NB4 (cell line): ENCODE data around the gene TNKS1BP1.
A peak's percentile ranks its signal among the peaks of the same experiment; 100 is the strongest.

Experiments used
- DNase-seq: peaks from one replicate; pipeline ENCODE4 v3.0.0; 2010; ENCODE audit warnings: low read depth
- H3K4me3 ChIP-seq: one replicate; pipeline ENCODE4 v1.5.1; 2011; ENCODE audit warnings: mild to moderate bottlenecking, low read depth, low read length, moderate library complexity
- MYC ChIP-seq: IDR thresholded peaks from 2 replicates; pipeline ENCODE4 v1.6.1; 2011; ENCODE audit warnings: low read depth, low read length
- POLR2A ChIP-seq: IDR thresholded peaks from 2 replicates; pipeline ENCODE4 v1.6.1; 2011; ENCODE audit warnings: mild to moderate bottlenecking; ENCODE audit not compliant: insufficient read length; ENCODE audit errors: extremely low read depth
- TF ChIP-seq, protein P1 (sequence below): IDR thresholded peaks from 2 replicates; pipeline ENCODE4 v1.6.1; 2011; ENCODE audit warnings: low read depth, low read length
- TF ChIP-seq, protein P2 (sequence below): IDR thresholded peaks from one replicate; pipeline ENCODE4 v1.5.1; 2012; ENCODE audit warnings: low read depth, low read length

The TNKS1BP1 gene

DNA sequence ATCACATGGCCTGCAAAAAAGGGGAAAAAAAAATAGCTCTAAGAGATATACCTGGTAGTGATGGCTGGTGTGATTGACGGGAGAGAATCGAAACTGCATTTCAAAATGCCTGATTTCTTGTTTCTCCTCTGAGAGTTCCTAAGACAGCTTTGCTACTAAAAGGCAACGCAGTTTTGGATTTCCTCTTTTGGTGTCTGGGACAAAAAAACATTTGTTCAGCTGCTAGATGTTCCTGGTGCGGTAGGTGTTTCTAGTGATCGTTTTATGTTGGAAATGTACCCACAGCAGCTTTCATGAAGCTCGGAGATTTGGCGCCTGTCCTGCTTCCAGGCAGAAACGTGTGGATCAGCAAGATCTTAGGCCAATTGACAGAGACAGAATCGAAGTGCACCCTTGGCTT, 31.5 kb upstream of the TNKS1BP1 start:
- no peak for TF ChIP-seq POLR2A
- no peak for TF ChIP-seq MYC
- TF ChIP-seq, protein P1, sequence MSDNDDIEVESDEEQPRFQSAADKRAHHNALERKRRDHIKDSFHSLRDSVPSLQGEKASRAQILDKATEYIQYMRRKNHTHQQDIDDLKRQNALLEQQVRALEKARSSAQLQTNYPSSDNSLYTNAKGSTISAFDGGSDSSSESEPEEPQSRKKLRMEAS: no peak
- TF ChIP-seq, protein P2, sequence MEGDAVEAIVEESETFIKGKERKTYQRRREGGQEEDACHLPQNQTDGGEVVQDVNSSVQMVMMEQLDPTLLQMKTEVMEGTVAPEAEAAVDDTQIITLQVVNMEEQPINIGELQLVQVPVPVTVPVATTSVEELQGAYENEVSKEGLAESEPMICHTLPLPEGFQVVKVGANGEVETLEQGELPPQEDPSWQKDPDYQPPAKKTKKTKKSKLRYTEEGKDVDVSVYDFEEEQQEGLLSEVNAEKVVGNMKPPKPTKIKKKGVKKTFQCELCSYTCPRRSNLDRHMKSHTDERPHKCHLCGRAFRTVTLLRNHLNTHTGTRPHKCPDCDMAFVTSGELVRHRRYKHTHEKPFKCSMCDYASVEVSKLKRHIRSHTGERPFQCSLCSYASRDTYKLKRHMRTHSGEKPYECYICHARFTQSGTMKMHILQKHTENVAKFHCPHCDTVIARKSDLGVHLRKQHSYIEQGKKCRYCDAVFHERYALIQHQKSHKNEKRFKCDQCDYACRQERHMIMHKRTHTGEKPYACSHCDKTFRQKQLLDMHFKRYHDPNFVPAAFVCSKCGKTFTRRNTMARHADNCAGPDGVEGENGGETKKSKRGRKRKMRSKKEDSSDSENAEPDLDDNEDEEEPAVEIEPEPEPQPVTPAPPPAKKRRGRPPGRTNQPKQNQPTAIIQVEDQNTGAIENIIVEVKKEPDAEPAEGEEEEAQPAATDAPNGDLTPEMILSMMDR: no peak
- no peak overlapping the region for H3K4me3 ChIP-seq
- no peak for DNase-seq

DNA sequence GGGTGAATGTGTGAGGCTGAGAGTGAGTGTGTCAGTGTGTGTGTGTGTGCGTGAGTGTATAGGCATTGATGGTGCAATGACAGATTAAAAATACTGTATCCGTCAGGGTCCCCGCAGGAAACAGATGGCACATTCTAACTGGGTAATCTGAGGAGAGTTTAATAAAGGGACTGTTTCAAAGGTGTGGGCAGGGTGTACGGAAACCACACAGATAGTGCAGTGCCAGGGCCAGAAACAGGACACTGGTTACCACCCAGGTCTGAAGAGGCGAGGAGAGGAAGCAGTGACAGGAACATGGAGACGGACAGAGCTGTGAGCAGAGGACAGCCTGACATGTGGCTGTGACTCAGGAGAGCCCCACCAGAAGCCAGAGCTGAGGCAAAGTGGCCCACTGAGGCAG, 29.9 kb upstream of the TNKS1BP1 start:
- H3K4me3 ChIP-seq: no peak overlapping the region
- TF ChIP-seq, protein P2: no peak
- TF ChIP-seq, protein P1: no peak
- no peak for TF ChIP-seq MYC
- TF ChIP-seq POLR2A: no peak
- DNase-seq: no peak

DNA sequence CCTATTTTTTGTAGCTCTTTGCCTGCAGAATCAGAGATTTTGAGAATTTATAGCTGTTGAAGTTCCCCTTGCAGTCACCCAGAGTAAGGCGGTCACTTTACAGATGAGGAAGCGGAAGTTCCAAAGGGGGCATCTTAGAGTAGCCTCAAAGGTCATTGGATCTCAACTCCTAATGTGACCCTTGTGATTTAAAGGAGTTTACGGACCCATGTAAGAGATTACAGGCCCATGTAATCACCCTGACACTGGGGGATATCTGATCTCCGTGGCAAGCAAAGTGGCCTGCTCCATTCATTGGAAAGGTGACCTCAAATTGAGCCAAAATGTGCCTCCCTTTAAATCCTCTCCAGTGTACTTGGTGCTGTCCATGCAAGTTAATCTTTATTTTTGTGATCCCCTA, 29.1 kb upstream of the TNKS1BP1 start:
- H3K4me3 ChIP-seq: no peak overlapping the region
- DNase-seq: no peak
- no peak for TF ChIP-seq POLR2A
- TF ChIP-seq MYC: no peak
- TF ChIP-seq, protein P2: no peak
- TF ChIP-seq, protein P1: no peak

DNA sequence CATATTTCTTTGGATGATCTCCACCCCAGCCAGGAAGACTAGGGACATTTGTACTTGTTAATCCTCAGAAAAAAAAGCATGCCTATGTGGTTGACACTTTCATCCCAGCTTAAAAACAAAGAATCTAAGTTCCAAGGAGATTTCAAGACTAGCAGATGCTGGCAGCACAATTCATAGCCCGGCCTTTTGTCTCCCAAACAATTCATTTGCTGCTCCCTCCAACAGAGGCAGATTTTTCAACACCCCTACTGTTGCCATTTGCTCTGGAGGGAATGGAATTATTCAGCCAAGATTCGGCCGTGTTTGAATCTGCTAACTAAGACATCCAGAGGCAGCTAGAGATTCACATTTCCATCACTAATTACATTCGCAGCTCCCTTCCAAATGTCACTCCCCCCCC, 28.7 kb upstream of the TNKS1BP1 start:
- no peak for TF ChIP-seq MYC
- TF ChIP-seq POLR2A: no peak
- no peak for DNase-seq
- no peak overlapping the region for H3K4me3 ChIP-seq

DNA sequence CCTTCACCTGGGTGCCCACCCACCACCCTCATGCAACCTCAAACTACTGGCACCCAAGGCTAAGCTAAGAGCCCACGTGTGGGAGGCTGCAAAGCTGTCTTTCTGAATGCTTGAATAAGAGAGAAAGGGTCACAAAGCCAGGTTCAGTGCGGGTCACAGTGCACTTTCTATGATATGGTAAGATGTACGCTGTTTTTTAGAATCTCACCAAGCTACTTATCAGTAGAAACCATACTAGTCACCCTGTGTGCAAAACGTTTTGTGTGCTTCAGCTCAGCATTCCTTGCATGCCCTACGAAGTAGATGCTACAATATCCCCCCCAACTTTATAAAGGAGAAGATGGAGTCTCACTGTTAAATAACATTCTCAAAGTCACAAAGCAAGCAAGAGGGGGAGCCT, 28.3 kb upstream of the TNKS1BP1 start:
- no peak overlapping the region for H3K4me3 ChIP-seq
- TF ChIP-seq, protein P2: no peak
- TF ChIP-seq MYC (no peak), POLR2A (no peak)
- TF ChIP-seq, protein P1: no peak
- DNase-seq: no peak

DNA sequence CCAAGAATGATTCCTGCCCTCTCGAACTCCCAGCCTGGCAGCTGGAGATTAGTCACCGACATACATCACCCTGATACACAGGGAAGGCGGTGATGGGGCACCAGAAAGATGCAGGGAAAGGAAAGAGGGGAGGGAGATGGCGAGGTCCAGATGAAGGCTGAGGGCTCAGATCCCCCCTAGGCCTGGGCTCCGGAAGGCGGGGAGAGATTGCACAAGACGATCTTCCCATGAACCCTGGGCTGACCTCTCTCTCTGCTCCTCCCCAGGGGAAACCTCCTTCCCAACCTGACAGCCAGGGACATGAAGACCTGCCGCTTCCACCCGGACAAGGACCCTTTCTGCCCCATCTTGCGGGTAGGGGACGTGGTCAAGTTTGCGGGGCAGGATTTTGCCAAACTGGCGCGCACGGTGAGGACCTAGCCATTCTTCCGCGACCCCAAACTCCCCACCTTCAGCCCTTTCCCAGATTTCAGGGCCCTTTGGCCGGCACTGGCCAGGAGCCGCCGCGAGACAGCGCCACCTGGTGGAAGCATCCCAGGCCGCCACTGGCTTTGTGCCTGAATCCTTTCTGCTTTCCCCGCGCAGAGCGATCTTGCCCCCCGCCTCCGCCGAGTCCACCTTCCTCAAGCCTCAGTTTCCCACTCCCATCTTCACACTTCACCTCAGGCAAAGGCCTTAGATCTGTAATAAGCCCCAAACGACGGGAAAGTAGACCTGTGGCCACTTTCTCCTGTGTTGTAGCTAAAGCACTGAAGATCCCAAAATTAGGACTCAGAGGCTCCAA, 24.9 kb upstream of the TNKS1BP1 start:
- peak; percentile 63 for DNase-seq
- TF ChIP-seq POLR2A: no peak
- TF ChIP-seq, protein P2: peak; percentile 80
- H3K4me3 ChIP-seq: no peak overlapping the region
